Measurements from ENCODE around the gene CHST6. TPM values are rescaled to one million over a fixed set of nuclear protein-coding genes. Genes with fewer than 3 reads are reported as not detected.

Gene CHST6
- total and polyA plus RNA-seq, 2 donors (not counting 3 experiments of a cell fraction or from before 2014, with no cell fraction given): 0.26 to 0.60 TPM

GRCh38 chr16:75535211-75535843 lies 40.1 kb upstream of the CHST6 start:
- intact Hi-C loops (cut with micrococcal nuclease): no loop called here
- DNase-seq (ENCODE audit: low read depth, low spot score): no peak
- TF ChIP-seq GATA2 (IDR thresholded peaks at IDR 0.05; ENCODE audit: insufficient read depth, insufficient read length, low read depth, low read length) (no peak), POLR2AphosphoS5 (IDR thresholded peaks at IDR 0.05; ENCODE audit: insufficient read depth, low read depth, low read length) (no peak), FOS (IDR thresholded peaks at IDR 0.05; ENCODE audit: borderline replicate concordance, insufficient read depth, low read length) (no peak)
- Histone ChIP-seq H3K9me3 (replicated peaks; ENCODE audit: control insufficient read depth, insufficient read depth, low read length) (no peaks in the 10 kb centered on the region), H3K9ac (replicated peaks; ENCODE audit: extremely low read depth, insufficient read depth, low read length) (no peak overlapping the region), H3K4me1 (ENCODE audit: control insufficient read depth, extremely low read depth, insufficient read depth, low read length) (no peaks in the 10 kb centered on the region), H3K27ac (ENCODE audit: insufficient read depth, low read depth, low read length) (no peak overlapping the region), H3K79me2 (ENCODE audit: control insufficient read depth, insufficient read depth, low read length) (no peaks in the 10 kb centered on the region), H4K20me1 (replicated peaks; ENCODE audit: control insufficient read depth, extremely low read depth, insufficient read depth, low read length) (no peaks in the 10 kb centered on the region), H3K9me1 (replicated peaks; ENCODE audit: control insufficient read depth, extremely low read depth, insufficient read depth, low read length) (no peaks in the 10 kb centered on the region), H3K36me3 (ENCODE audit: control insufficient read depth in 2 of 2, extremely low read depth in 1 of 2, insufficient read depth in 2 of 2, low read length in 2 of 2) (no peaks in the 10 kb centered on the region), H2AFZ (ENCODE audit: low read depth, low read length) (no peak overlapping the region), H3K4me3 (replicated peaks in 1 of 3; ENCODE audit: insufficient read depth in 1 of 3, low read depth in 1 of 3, low read length in 3 of 3) (no peak overlapping the region), H3K4me2 (ENCODE audit: insufficient read depth, low read length) (no peak overlapping the region), H3K27me3 (ENCODE audit: control insufficient read depth in 2 of 2, insufficient read depth in 2 of 2, low read length in 2 of 2) (no peaks in the 10 kb centered on the region)
- no peak for FAIRE-seq
- no TSS peak for BruUV-seq (replicated peaks)
- ChIA-PET POLR2A (no interaction called here), CTCF (interaction anchor here (0.9 to 2.2 kb wide), 4 partner anchors 15 to 41 kb away, joined by 3 to 16 read pairs (median 4); no protein-coding TSS in a partner anchor)
- dilution Hi-C loops (cut with MboI; ENCODE audit: extremely low pct_ligation_motif_present, low sequenced_read_pairs): no loop called here

GRCh38 chr16:75534560-75535205 lies 39.4 kb upstream of the CHST6 start:
- Histone ChIP-seq H4K20me1 (replicated peaks; ENCODE audit: control insufficient read depth, extremely low read depth, insufficient read depth, low read length) (no peaks in the 10 kb centered on the region), H3K9me3 (replicated peaks; ENCODE audit: control insufficient read depth, insufficient read depth, low read length) (no peaks in the 10 kb centered on the region), H3K27me3 (ENCODE audit: control insufficient read depth in 2 of 2, insufficient read depth in 2 of 2, low read length in 2 of 2) (no peaks in the 10 kb centered on the region), H3K9me1 (replicated peaks; ENCODE audit: control insufficient read depth, extremely low read depth, insufficient read depth, low read length) (no peaks in the 10 kb centered on the region), H3K36me3 (ENCODE audit: control insufficient read depth in 2 of 2, extremely low read depth in 1 of 2, insufficient read depth in 2 of 2, low read length in 2 of 2) (no peaks in the 10 kb centered on the region), H3K4me3 (replicated peaks in 1 of 3; ENCODE audit: insufficient read depth in 1 of 3, low read depth in 1 of 3, low read length in 3 of 3) (no peak overlapping the region), H3K27ac (ENCODE audit: insufficient read depth, low read depth, low read length) (no peak overlapping the region), H2AFZ (ENCODE audit: low read depth, low read length) (no peak overlapping the region), H3K4me2 (ENCODE audit: insufficient read depth, low read length) (no peak overlapping the region), H3K79me2 (ENCODE audit: control insufficient read depth, insufficient read depth, low read length) (no peaks in the 10 kb centered on the region), H3K4me1 (ENCODE audit: control insufficient read depth, extremely low read depth, insufficient read depth, low read length) (no peaks in the 10 kb centered on the region), H3K9ac (replicated peaks; ENCODE audit: extremely low read depth, insufficient read depth, low read length) (no peak overlapping the region)
- dilution Hi-C loops (cut with MboI; ENCODE audit: extremely low pct_ligation_motif_present, low sequenced_read_pairs): no loop called here
- ChIA-PET CTCF (interaction anchor here (0.9 to 2.2 kb wide), 4 partner anchors 16 to 40 kb away, joined by 3 to 16 read pairs (median 4); no protein-coding TSS in a partner anchor), POLR2A (interaction anchor here (0.7 kb wide), 1 partner anchor 17 kb away, joined by 6 read pairs; no protein-coding TSS in a partner anchor)
- FAIRE-seq (no peak), DNase-seq (ENCODE audit: low read depth, low spot score) (no peak)
- intact Hi-C loops (cut with micrococcal nuclease): no loop called here
- BruUV-seq (replicated peaks): no TSS peak
- TF ChIP-seq EZH2 (IDR thresholded peaks at IDR 0.05; ENCODE audit: borderline replicate concordance, low read depth, low read length, severe bottlenecking) (no peak), MYC (IDR thresholded peaks at IDR 0.05; ENCODE audit: low read depth, low read length) (no peak), JUN (IDR thresholded peaks at IDR 0.05; ENCODE audit: borderline replicate concordance, insufficient read depth, insufficient read length, low read depth) (no peak), POLR2A (IDR thresholded peaks at IDR 0.05; ENCODE audit: low read depth, low read length) (no peak), POLR2AphosphoS5 (IDR thresholded peaks at IDR 0.05; ENCODE audit: insufficient read depth, low read depth, low read length) (no peak)
- TF ChIP-seq, protein P1, sequence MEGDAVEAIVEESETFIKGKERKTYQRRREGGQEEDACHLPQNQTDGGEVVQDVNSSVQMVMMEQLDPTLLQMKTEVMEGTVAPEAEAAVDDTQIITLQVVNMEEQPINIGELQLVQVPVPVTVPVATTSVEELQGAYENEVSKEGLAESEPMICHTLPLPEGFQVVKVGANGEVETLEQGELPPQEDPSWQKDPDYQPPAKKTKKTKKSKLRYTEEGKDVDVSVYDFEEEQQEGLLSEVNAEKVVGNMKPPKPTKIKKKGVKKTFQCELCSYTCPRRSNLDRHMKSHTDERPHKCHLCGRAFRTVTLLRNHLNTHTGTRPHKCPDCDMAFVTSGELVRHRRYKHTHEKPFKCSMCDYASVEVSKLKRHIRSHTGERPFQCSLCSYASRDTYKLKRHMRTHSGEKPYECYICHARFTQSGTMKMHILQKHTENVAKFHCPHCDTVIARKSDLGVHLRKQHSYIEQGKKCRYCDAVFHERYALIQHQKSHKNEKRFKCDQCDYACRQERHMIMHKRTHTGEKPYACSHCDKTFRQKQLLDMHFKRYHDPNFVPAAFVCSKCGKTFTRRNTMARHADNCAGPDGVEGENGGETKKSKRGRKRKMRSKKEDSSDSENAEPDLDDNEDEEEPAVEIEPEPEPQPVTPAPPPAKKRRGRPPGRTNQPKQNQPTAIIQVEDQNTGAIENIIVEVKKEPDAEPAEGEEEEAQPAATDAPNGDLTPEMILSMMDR (IDR thresholded peaks at IDR 0.05; ENCODE audit: extremely low read depth in 1 of 2, insufficient read depth in 1 of 2, low read depth in 1 of 2, low read length in 2 of 2): no peak
